GM12865 (cell line): ENCODE measurements around the gene SRRM4.

Experiments
- DNase-seq: peaks from one replicate; pipeline ENCODE4 v3.0.0; 2010; ENCODE audit warnings: low read depth
- H3K4me3 ChIP-seq: 2 replicates; pipeline ENCODE4 v1.5.1; 2011; ENCODE audit warnings: mild to moderate bottlenecking, low read depth, low read length, control low read depth
- TF ChIP-seq, protein P1 (sequence below): IDR thresholded peaks from 2 replicates; pipeline ENCODE4 v1.5.1; 2011; ENCODE audit warnings: low read length, control low read depth, low read depth, inconsistent platforms; ENCODE audit not compliant: insufficient read depth; ENCODE audit errors: missing control alignments

Gene SRRM4

DNA sequence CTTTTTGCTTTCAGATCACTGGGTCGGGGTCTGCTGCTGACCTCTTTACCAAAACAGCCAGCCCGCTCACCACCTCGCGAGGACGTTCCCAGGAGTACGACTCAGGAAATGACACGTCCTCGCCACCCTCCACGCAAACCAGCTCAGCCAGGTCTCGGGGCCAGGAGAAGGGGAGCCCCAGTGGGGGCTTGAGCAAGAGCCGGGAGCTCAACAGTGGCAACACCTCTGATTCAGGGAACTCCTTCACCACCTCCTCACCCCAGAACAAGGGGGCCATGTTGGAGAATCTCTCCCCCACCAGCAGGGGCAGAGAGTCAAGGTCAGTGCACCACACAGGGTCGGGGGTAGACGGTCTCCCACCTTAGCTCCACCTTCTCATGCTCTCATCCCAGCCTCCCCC lies 164.0 kb downstream of the SRRM4 start:
- DNase-seq, result no peak
- no peak overlapping the region for H3K4me3 ChIP-seq
- TF ChIP-seq, protein P1, sequence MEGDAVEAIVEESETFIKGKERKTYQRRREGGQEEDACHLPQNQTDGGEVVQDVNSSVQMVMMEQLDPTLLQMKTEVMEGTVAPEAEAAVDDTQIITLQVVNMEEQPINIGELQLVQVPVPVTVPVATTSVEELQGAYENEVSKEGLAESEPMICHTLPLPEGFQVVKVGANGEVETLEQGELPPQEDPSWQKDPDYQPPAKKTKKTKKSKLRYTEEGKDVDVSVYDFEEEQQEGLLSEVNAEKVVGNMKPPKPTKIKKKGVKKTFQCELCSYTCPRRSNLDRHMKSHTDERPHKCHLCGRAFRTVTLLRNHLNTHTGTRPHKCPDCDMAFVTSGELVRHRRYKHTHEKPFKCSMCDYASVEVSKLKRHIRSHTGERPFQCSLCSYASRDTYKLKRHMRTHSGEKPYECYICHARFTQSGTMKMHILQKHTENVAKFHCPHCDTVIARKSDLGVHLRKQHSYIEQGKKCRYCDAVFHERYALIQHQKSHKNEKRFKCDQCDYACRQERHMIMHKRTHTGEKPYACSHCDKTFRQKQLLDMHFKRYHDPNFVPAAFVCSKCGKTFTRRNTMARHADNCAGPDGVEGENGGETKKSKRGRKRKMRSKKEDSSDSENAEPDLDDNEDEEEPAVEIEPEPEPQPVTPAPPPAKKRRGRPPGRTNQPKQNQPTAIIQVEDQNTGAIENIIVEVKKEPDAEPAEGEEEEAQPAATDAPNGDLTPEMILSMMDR, result no peak

DNA sequence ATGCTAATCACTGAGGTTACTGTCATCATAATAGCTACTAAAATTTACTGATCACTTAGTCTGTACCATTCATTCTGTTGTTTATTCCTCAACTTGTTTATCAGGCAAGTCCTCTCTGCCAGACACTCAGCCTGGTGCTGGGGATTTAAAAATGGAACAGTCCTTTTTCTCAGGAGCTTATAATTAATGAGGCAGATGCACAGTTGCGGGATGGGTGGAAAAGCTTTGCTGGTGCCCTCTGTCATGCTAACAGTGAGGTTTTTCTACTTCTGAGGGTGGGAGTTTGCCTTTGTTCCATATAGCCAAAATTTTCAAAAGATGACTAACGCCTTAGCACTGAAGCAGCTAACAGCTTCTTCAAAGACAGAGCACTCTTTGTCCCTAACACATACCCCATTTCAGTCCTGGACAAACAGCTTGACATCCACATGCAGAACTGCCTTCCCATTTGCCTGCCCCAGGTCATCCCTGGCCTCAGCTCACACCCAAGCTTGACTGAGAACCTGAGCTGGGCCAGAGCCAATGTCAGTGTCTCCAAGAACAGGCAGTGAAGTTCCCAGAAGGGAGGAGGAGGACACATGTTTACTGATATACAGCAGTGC lies 166.6 kb downstream of the SRRM4 start:
- TF ChIP-seq, protein P1, result no peak
- no peak for DNase-seq
- H3K4me3 ChIP-seq, result no peak overlapping the region

DNA sequence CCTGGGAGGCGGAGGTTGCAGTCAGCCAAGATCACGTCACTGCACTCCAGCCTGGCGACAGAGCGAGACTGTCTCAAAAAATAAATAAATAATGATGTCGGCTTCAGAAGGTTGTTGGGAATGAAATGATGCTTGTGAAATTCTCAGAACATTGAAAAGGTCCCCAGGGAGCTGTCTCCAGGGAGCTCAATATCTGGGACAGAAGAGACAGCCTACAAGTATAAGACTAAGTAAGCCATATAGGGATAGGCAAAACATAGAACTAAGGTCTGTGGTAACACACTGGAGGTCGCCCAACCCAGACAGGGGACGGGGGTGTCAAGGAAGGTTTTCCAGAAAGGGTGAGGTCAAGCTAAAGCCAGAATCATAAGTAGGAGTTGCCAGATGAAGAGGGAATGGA lies 167.9 kb downstream of the SRRM4 start:
- no peak overlapping the region for H3K4me3 ChIP-seq
- TF ChIP-seq, protein P1, result no peak
- DNase-seq, result no peak

DNA sequence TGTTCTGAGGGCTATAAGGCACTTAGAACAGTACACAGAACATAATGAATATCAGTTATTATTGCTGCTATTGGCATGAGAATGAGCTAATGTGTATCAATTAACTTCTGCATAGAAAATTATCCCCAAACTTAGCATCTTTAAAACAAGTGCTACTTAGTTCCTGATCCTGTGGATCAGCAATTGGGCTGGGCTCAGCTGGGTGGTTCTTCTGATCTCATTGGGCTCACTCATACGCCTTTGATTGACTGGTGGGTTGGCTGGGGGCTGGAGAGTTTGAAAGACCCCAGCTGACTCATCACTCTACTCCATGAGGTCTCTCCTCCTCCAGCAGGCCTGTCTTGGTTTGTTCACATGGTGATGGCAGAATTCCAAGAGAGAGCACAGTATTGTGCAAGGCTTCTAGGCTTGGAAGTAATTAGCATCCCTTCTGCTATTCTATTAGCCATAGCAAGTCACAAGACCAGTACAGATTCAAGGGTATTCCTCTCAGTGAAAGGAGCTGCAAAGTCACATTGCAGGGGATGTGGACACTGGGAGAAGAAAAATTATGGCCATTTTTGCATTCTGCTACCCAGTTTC lies 170.2 kb downstream of the SRRM4 start:
- DNase-seq, result no peak
- H3K4me3 ChIP-seq, result no peak overlapping the region
- TF ChIP-seq, protein P1, result no peak

DNA sequence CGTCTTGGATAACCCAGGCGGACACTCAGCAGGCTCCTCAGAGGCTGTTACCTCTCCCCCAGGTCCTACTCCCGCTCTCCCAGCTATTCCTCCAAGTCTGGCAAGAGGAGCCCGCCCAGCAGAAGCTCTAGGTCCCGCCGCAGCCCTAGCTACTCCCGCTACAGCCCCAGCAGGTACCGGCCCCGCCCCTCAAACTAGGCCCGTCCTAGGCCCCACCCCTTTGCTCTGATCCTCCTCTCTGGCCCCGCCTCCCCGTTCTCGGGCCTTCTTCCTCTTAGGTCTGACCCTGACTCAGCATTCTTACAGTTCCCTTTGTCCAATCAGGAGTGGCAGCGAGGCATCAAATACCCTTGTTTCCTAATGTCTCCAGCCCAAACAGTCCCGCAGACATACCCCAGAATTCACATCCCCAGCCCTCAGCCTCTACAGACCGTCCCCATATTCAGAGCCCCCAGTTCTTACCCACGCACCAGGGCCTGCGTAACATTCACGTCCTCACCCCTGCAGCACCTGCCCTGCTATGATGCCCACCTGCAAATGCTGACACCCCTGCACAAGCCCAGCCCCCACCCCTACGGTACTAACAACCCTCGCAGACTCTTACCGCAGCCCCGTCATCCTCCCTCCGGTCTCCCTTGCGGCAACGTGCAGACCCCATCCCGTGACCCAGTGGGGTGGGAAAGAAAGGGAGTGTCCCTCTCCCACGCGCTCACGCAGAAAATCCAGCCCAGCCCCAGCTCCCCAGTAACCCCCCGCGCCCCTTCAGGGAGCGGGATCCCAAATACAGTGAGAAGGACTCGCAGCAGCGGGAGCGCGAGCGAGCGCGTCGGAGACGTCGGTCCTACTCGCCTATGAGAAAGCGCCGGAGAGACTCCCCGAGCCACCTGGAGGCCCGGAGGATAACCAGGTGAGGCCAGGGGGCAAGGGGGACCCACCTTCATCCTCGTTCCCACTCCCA lies 172.4 kb downstream of the SRRM4 start:
- H3K4me3 ChIP-seq, result no peak overlapping the region
- DNase-seq, result peak; percentile 4
- TF ChIP-seq, protein P1, result no peak

DNA sequence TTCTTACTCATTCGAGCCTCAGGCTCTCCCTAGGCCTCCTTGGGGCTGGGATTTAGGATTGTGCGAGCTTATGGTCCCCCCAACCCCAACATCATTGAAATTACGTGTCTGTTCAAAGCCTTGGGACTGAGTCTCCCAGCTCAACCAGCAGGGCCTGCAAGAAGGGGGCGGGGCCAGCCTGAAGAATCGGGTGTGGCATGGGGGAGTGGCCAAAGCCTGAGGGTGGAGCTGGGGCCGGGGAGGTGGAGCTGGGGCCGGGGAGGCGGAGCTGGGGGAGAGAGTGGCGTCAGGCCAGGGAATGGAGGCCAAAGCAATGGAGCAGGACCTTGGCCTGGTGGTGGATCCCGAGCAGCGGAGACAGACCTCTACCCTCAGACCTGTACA lies 173.1 kb downstream of the SRRM4 start:
- TF ChIP-seq, protein P1, result no peak
- DNase-seq, result peak; percentile 9
- no peak overlapping the region for H3K4me3 ChIP-seq
